Middle frontal gyrus (tissue), 1 donor: Measurements from ENCODE around the gene PRAF2.
A peak's percentile ranks its signal among the peaks of the same experiment; 100 is the strongest.

ENCODE experiments used
- DNase-seq: peaks from one replicate; pipeline ENCODE4 v3.0.0-alpha.2; 2015; ENCODE audit warnings: low spot score; ENCODE audit errors: extremely low spot score

PRAF2 gene

DNA sequence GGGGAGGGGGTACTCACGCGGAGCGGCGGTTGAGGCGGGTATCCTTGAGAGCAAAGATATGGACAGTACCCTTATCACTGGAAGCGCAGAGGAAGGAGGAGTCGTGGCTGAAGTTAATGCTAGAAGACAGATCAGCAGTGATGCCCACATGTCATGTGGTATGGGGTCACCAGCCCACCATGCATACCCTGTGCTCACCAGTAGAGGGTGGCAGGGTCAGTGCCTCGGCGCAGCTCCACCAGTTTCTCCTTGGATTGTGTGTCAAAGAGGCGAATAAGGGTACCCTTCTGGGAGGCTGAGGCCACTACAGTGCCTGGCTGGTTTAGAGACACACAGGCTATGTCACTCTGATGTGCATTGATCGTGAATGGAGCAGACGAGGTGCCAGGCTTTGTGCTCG, 1.5 kb upstream of the PRAF2 start:
- DNase-seq = no peak

DNA sequence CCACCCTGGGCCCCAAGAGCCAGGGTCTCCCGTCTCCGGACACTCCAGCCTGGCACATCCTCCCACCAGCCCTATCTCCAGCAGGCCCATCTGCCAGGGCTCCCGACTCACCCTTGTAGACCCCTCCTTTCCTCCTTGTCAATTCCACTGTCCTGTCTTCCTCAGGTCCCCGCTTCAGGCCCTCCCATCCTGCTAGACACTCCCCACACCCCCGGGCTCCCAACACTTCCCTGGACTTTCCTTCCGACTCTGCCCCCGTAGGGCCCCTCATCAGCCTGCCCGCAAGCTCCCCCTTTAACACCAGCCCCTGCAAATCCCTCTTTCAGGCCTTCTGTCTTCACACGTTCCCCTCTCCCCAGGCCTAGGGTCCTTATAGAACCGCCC, 1.1 kb downstream of the PRAF2 start:
- DNase-seq = no peak

DNA sequence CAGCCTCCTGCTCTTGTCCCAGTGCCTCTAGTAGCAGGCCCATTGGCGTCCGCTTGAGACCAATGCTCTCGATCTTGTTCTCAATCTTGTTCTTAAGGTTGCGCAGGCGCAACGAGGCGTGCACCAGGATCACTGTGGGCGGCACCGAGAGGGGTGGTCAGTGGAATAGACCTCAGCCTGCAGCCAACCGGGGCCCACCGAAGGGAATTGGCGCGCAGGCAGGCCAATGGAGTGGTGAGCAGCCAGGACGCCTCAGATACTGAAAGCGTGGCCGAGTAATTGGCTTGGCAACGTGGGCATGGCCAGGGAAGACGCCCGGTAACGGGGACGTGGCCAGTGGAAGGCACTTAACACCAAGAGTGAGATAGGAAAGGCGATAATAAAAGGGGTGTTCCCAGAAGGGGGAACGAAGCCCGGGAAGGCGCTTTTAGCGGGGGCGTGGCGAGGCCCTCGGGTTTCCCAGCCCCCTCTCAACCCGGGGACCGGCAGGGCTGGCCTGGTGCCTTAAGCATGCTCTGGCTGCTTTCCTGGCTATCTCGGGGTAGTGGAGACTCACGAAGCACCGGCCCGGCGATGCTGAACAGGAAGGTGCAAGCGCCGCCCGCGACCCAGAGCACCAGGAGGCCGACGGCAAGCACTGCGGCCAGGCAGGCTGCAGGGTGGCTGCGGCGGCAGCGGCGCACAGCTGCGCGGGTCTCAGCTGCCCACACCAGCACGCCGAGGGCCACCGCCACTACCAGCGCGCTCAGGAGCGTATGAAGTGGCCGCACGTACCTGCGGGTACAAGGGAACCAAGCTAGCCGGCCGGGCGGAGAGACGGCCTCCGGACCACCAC, 1.7 kb downstream of the PRAF2 start:
- peak; percentile 53 for DNase-seq

DNA sequence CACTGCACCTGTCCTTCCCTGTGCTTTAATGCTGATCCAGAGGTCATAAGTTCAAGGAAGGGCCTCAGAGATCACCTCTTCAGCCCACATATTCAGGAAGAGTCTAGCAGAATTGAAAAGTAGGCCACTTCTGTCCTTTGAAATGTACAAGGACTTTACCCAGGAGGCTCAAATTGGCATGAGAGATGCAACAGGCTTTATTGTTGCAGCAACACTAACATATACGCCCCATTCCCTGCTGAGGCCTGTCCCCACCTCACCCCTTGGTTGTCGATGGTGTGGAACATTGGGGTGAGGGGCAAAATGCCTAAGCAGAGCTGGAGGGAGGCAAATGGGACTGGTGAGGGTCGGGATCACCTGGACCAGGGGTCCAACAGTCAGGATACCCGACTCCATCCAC, 2.8 kb downstream of the PRAF2 start:
- no peak for DNase-seq

DNA sequence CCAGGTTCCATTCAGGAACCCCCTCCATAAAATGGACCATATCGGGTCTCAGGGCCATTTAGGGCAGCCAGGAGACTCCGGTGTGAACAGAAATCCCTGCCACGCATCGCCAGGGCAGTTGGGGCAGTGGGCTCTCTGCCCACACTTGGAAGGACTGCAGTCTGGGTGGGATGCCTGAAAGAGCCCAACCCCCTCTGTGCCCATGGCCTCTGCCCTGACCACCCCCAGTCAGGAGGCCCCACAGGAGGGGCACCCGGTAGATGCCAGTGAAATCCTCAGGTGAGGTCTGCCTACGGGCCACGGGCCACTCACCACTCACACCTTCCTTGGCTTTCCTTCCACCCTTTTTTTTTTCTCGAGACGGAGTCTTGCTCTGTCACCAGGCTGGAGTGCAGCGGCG, 4.8 kb downstream of the PRAF2 start:
- no peak for DNase-seq

DNA sequence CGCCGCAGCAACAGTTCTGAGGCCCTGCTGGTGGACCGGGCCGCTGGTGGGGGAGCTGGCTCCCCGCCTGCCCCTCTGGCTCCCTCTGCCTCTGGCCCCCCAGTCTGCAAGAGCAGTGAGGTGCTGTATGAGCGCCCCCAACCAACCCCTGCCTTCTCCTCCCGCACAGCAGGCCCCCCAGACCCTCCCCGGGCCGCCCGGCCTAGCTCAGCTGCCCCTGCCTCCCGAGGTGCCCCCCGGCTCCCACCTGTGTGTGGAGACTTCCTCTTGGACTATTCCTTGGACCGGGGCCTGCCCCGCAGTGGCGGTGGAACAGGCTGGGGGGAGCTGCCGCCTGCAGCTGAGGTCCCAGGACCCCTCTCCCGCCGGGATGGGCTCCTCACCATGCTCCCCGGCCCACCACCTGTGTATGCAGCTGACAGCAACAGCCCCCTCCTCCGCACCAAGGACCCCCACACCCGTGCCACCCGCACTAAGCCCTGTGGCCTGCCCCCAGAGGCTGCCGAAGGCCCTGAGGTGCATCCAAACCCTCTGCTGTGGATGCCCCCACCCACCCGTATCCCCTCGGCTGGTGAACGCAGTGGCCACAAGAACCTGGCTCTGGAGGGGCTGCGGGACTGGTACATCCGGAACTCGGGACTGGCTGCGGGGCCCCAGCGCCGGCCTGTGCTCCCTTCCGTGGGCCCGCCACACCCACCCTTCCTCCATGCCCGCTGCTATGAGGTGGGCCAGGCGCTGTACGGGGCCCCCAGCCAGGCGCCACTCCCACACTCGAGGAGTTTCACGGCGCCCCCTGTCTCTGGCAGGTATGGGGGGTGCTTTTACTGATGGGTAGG, 6.3 kb downstream of the PRAF2 start:
- DNase-seq = no peak

DNA sequence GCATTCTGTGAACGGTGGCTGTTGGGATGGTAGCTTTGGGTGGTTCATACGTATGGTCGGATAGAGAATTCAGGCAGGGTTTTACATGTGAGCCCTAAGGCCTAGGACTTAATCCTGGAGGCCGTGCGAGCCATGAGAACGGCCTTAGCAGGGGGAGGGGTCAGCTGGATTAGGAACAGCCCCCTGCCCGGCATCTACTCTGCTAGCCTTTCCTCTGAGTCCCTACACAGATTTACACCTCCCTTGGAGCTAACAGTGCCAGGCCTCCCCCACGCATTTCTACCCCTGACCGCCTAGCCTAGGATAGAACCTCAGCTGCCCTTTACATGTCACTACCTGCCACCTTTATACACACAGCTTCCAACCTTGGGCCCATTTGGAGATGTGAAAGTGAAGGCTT, 7.1 kb downstream of the PRAF2 start:
- no peak for DNase-seq

DNA sequence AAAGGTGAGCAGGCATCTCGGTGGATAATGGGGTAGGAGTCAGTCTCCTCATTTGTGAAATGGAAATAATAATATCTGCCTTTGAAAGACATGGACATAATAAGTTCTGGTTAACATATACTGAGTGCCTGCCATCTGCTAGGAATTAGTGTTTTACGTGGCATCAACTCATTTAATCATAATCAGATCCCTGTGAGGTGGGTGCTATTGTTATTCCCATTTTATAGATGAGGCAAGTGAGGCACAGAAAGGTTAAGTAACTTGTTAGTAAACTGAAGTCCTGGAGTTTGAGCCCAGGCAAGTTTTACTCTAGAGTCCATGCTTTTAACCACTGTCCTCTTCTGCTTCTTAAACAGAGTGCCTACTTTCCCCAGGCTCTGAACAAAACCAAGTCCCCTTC, 7.5 kb downstream of the PRAF2 start:
- no peak for DNase-seq

DNA sequence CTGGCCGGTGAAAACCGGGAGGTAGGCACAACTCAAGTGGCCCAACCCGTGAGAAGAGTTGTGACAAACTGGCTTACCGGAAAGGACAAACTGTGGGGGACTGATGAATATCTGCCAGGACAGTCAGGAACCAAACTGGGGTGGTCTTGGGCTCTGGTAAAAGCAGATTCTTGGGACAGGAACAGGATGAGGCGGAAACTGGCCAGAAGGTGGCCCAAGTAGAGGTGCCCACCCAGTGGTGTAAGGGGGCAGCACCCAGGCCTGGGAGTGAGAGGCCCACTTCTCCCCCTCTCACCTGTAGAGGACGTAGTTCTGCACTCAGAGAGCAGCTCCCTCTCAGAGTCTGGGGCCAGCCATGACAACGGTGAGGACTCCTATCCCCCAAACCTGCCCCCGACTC, 9.1 kb downstream of the PRAF2 start:
- no peak for DNase-seq

DNA sequence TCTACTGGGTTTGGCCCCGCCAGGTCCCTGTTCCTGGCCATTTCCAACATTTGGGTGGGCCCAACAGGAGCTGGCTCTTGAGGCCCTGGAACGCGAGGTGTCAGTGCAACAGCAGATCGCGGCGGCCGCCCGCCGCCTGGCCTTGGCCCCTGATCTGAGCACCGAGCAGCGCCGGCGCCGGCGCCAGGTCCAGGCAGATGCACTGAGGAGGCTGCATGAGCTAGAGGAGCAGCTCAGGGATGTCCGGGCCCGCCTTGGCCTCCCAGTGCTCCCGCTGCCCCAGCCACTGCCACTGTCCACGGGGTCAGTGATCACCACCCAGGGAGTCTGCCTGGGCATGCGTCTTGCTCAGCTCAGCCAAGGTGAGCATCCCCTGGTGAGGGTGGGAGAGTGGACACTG, 9.5 kb downstream of the PRAF2 start:
- no peak for DNase-seq

DNA sequence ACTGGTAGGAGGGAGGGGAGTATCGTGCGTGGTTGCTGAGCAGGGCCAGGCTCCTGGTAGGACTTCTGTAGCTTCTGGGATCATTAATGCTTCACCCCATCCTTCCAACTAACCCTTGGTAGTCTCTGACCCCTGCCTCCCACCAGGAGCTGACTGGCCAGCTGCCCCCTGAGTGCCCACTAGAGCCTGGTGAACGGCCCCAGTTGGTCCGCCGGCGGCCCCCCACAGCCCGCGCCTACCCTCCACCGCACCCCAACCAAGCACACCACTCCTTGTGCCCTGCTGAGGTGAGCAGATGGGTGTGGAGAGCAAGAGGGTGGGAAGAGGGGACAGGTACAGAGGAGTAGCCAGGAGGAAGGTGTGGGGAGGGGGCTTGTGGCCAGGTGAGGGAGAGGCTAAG, 10.1 kb downstream of the PRAF2 start:
- DNase-seq = no peak

DNA sequence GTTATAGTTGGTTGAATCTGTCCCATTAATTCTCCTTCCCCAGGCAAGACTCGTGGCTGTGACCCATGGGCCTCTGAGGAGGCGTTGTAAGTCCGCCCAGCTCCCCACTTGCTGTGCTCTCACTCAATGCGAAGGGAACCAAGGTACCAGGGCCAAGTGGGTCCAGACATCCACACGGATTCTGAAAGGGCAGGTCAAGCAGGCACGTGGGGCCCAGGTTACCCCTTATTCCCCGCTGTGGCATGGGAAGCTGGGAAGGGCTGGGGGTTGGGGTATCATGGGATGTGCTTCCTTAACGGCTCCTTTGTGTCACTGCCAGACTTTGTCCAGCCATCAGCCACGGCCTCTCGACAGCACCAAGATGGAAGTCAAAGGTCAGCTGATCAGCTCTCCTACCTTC, 11.9 kb downstream of the PRAF2 start:
- no peak for DNase-seq

DNA sequence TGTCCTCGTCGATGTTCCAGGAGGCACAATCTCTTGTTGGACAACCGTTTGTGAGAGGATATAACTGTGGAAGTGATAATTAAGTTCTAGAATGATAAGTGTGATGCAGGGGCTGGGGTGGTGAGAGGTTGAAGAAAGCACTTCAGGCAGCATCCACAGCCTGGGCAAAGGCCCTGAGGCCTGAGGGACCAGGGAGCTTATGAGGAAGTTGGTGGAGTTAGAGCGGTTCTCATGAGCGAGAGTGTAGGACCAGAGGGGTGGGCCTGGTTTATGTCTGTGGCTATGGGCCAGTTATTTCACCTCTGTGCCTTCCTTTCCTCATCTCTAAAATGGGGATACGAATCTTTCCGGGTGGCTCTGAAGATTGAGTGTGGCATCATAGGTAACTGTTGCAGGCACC, 12.3 kb downstream of the PRAF2 start:
- DNase-seq = no peak

DNA sequence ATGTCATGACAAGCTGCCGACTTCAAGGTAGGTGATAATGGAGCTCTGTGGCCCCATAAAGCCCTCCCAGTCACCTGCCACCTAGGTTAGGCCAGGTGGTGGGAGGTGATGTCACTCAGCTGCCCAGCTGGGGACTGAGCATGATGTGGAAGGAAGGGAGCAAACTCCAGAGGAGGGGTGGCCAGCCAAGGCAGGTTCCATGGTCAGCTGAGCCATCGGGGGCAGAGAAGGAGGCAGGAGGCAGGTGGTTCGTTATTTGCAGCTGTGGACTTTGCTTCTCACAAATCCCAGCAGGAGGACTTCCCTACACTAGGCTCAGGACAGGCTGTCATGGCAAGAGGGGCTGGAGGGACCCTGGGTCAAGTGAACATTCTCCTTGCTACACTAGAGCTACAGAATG, 12.9 kb downstream of the PRAF2 start:
- no peak for DNase-seq

DNA sequence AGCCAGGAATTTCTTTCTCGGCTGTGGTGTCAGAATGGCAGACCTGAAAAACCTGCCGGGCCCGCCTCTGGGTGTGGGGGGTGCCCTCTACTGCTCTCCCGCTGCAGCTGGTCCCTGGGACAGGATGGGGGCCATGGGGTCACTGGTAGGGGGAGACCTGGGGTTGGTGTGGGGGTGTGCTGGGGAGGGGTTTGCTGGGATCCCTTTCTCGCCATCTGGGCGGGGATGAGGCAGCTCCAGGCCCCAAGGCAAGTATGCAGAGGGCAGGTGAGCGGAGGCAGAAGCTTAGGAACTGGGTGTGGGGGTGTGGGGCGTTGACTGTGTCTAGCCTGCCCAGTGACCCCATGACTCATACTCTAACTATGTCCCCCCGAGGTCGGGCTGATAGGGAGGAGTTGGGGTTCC, 14.1 kb downstream of the PRAF2 start:
- DNase-seq = no peak

DNA sequence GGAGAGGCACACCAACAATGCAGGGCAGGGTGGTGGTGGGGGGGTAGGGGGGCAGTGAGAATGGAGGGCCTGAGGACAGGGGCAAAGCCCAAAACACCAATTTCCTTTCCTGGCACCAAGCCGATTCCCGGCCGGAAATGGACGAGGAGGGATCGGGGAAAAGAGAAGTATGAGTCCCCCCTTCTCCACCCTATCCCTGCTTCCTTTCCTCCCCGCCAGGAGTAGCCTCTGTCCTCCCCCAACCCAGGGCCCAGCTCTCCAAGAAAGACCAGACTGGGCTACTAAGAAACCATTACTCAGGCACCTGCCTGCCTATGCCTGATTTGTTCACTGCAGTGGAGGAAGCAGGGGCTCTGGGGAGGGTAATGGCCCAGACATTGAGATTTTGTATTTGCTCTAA, 14.6 kb downstream of the PRAF2 start:
- DNase-seq = no peak

DNA sequence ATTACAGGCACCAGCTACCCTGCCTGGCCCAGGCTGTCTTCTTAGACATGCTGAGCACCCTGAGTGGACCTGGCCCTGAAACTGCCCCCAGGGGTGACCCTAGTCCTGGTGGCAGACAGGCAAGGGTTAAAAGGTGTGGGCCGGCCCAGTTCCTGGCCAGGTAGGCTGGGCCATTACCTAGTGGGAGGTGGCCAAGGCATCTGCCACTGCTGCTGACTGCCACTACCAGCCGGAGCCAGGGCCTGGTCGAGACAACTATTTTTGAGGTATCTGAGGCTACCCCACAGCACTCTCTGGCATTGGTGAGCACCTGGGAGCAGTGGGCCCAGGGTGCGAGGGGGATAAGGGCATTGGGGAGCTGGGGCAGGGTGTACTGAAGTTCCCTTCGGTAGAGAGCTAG, 15.0 kb downstream of the PRAF2 start, which contains the start of gene CCDC120:
Gene CCDC120 (plus strand): TSS at position 206 of the 400 bp plus-strand sequence. CDS start 3,043 bp downstream, outside the sequence.
- DNase-seq = no peak

DNA sequence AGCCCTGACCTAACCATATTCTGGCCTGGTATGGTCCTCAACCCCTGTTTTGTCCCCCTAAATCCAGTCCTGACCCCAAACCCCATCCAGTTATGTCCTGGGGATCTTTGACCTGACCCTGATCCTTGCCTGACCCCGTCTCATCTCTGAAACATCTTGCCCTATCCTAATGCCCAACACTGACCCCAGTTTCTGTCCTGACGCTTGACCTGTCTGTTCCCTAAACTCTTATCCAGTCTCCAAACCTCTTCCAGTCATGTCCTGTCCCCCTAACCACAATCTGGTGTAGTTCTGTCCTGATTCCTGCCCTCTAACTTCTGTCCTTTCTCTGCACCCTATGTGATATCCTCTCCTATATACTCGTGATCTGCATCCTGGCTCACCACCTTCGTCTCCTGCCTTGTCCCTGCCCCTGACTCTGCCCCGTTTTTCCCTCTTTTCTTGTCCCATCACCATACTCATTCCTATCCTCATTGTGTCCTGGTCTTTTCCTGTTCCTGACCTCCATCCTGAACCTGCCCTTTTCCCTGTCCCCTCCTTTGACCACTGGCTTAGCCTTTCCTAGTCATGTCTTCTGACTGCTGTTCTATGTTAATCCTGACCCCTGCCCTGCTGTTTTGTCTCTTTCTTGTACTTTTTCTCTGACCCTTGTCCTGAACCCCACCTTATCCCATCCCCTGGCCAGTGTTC, 19.6 kb downstream of the PRAF2 start:
- DNase-seq = no peak

DNA sequence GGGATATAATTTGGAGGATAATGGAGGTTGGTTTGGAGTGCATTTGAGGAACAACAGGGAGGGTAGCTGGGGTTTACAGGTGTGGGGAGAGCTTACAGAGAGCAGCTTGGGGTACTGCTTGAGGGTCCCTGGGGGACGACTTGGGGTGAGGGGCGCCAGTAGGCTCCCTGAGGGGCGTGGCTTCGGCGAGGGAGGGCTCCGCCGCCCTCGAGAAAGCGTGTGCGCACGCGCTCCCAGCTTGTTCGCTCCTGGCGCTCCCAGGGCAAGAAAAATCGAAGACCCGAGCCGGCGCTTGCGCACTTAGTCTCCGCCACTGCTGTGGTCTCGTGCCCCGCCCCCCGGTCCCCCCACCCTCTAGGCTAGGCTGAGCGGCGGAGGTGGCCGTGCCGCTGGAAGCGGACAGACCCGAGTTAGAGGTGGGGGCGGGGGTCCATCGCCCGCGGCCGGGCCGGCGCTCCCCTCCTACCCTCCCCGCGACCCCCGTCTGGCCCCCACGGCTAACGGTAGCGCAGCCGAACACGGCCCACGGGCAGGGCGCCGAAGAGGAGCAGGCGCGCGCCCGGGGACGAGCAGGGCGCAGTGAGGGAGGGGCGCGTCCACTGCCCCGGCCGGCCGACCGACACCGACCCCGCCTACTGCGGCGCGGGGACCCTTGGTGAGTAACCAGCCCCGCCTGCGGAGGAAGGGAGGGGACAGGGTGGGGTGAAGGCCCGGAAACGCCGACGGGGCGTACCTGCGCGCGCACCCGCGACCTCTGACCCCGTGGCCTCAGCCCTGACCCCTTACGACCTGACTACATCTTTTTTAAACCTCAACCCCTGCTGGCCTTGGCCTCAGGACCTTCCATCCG, 20.4 kb downstream of the PRAF2 start:
- no peak for DNase-seq

DNA sequence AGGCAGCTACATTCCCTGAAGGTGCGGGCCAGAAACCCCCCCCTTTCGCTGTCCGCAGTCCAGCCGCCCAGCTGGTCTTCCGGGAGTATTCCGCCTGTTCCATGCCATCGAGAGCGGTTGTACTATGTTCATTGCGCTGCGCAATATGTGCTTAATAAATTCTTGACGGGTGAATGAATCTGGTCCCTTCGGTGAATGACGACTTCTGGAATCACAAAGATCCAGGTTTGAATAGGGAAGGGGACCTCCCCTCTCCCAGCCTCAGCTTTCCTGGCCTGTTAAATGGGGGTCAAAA, 29.9 kb downstream of the PRAF2 start:
- no peak for DNase-seq

DNA sequence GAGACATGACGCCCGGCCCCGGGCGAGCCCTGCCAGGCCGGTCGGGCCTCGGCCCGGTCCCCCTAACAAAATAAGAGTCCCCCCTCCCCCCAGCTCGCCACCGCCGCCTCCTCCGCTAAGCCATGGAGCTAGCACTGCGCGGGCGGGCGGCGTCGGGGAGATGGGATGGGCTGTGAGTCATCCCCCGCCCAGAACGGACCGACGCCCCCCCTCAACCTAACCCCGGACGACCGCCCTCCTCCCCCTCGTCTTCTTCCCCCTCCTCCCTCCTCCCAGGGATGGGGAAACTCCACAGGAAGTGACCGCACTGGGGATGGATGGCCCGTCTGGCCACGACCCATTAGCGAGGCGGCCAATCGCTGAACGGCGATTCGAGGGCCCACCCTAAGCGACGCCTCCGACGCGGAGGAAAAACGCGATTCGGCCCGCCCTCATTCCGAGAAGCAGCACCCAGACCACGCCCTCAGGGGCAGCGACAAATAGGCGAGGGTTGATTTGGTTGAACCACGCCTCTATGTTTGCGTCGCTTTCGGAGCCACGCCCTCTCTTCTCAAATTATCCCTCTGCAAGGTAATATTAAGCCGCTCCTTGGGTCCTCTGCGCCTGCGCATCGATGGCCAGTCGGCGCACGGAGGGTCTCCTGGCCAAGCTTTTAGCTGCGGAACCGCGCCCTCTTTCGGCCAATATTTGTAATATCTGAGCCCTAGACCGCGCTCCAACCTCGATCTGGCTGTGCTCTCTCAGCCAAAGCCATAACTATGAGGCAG, 30.4 kb downstream of the PRAF2 start, which contains the start of gene TFE3:
Gene TFE3 (minus strand): TSS at position 138 of the 767 bp plus-strand sequence. CDS start 131 bp downstream, at position 7.
- DNase-seq = peak; percentile 92
